Erythroblast (primary cell): ENCODE measurements around the gene SLC1A7.

Source experiments
- GATA1 ChIP-seq: IDR thresholded peaks from 2 replicates; pipeline ENCODE4 v1.6.1; 2011; ENCODE audit warnings: low read depth, mild to moderate bottlenecking, control low read depth, low read length, moderate library complexity
- POLR2A ChIP-seq: IDR thresholded peaks from 2 replicates; pipeline ENCODE4 v1.6.1; 2011; ENCODE audit warnings: mild to moderate bottlenecking, low read length

DNA sequence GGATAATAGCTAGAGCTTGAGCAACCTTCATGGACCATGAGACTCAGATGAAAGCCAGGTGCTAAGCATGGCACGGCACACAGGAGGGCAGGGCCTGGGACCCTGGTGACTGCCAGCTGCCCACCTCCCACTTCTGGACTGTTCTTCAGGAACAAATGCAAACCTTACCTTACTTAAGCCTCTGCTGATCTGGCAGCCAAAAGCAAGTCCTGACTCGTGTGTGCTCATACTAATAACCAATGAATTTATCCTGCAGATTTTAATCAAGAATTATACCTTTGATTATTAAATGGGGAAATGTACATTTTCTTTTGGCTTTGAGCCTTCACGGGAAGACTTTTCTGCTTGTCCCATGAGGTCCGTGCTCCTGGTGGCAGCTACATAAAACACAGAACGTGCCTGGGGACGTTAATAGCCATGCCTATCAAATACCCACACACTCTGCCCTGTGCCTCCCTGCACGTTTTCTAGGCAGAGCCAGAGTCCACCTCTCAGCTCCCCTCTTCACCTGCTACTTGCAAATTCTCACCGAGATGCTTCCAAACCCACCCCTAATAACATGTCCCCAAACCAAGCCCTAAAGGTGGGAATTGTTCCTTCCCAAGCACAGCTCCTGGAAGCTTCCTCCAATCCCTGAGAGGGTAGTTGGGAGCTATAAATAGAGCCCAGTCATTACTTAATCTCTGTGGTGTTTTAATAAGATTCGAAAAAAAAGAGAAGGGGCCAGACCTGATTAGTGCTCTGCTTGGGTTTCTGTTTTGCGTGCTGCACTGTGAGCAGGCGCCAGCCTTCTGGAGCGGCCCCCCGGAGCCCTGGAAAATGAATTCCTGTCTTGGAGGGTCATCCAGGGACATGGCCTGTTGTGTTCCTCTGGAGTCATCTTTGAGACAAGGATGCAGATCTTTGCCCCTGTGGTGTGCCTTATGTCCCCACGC, 33.5 kb downstream of the SLC1A7 start:
- no peak for TF ChIP-seq POLR2A
- TF ChIP-seq GATA1 = no peak
